IMR-90 (cell line): ENCODE results near the gene PPBP. TPM values are rescaled to one million over a fixed set of nuclear protein-coding genes. Genes with fewer than 3 reads are reported as not detected.

Experiments used
- ATAC-seq: fragments of 200-7000 bp; cut with Tn5 transposase; 2 replicates; pipeline ENCODE4 v1.9.1; 2020; ENCODE audit warnings: low read depth, mild to moderate bottlenecking, moderate library complexity
- BruUV-seq: library from RNA; stranded (reverse); fragments of 400-500 nt; replicated peaks from 2 replicates; lab custom pipeline; 2021; lab: Mats Ljungman, UMichigan
- CTCF ChIA-PET: fragments of 300-600 bp; formaldehyde crosslinking; extraction: SDS; loops from one replicate; lab custom pipeline; 2021; ENCODE audit warnings: antibody characterized with exemption; lab: Yijun Ruan, JAX
- POLR2A ChIA-PET: fragments of 300-600 bp; sonication (Branson Sonifier 250); formaldehyde crosslinking; loops from one replicate; lab custom pipeline; 2022; ENCODE audit warnings: antibody characterized with exemption; ENCODE audit not compliant: unreplicated experiment; lab: Charles Lee
- DNase-seq: peaks from one replicate; pipeline ENCODE4 v3.0.0; 2013
- H2AFZ ChIP-seq: replicated peaks from 2 replicates; pipeline ENCODE3; 2013; ENCODE audit warnings: low read length, mild to moderate bottlenecking; ENCODE audit not compliant: poor library complexity
- H2AK5ac ChIP-seq: 2 replicates; pipeline ENCODE4 v1.6.1; 2013; ENCODE audit warnings: low read depth, low read length, inconsistent platforms
- H2AK9ac ChIP-seq: replicated peaks from 2 replicates; pipeline ENCODE3; 2013; ENCODE audit warnings: mild to moderate bottlenecking, low read depth, low read length, moderate library complexity; ENCODE audit not compliant: poor library complexity
- H2BK120ac ChIP-seq: 2 replicates; pipeline ENCODE4 v1.6.1; 2013; ENCODE audit warnings: low read depth, low read length, inconsistent platforms
- H2BK15ac ChIP-seq: 3 replicates; pipeline ENCODE4 v1.6.1; 2013; ENCODE audit warnings: low read depth, low read length, inconsistent platforms
- H2BK20ac ChIP-seq: 2 replicates; pipeline ENCODE4 v1.6.1; 2013; ENCODE audit warnings: low read depth, mild to moderate bottlenecking, inconsistent platforms, low read length, moderate library complexity
- H2BK5ac ChIP-seq: 2 replicates; pipeline ENCODE4 v1.6.1; 2013; ENCODE audit warnings: mild to moderate bottlenecking, low read depth, low read length, inconsistent platforms; ENCODE audit not compliant: poor library complexity, severe bottlenecking
- H3K14ac ChIP-seq: replicated peaks from 2 replicates; pipeline ENCODE4 v1.6.1; 2013; ENCODE audit warnings: low read depth, low read length, inconsistent platforms
- H3K18ac ChIP-seq: 2 replicates; pipeline ENCODE4 v1.6.1; 2013; ENCODE audit warnings: low read depth, low read length, control low read depth
- H3K23ac ChIP-seq: 2 replicates; pipeline ENCODE4 v1.6.1; 2013; ENCODE audit warnings: low read depth, low read length, inconsistent platforms
- H3K27ac ChIP-seq: 2 replicates; pipeline ENCODE4 v1.5.1; 2013; ENCODE audit warnings: mild to moderate bottlenecking, control low read depth, low read length; ENCODE audit not compliant: insufficient read depth
- H3K27me3 ChIP-seq: 2 replicates; pipeline ENCODE4 v1.6.1; 2013; ENCODE audit warnings: low read length; ENCODE audit not compliant: control insufficient read depth, insufficient read depth
- H3K36me3 ChIP-seq: 2 replicates; pipeline ENCODE4 v1.6.1; 2013; ENCODE audit warnings: low read length, mixed read lengths; ENCODE audit not compliant: control insufficient read depth, insufficient read depth
- H3K4ac ChIP-seq: 2 replicates; pipeline ENCODE4 v1.6.1; 2013; ENCODE audit warnings: low read depth, low read length, inconsistent platforms
- H3K4me1 ChIP-seq: 2 replicates; pipeline ENCODE4 v1.6.1; 2013; ENCODE audit warnings: low read length, mixed read lengths; ENCODE audit not compliant: control insufficient read depth, insufficient read depth
- H3K4me2 ChIP-seq: 2 replicates; pipeline ENCODE4 v1.6.1; 2013; ENCODE audit warnings: low read depth, mild to moderate bottlenecking, control low read depth, low read length, moderate library complexity
- H3K4me3 ChIP-seq: 2 replicates; pipeline ENCODE4 v1.5.1; 2013; ENCODE audit warnings: low read depth, mild to moderate bottlenecking, control low read depth, low read length, moderate library complexity; ENCODE audit not compliant: insufficient read depth
- H3K56ac ChIP-seq: 2 replicates; pipeline ENCODE4 v1.6.1; 2013; ENCODE audit warnings: low read length, inconsistent platforms; ENCODE audit not compliant: insufficient read depth; ENCODE audit errors: extremely low read depth
- H3K79me1 ChIP-seq, 2 experiments: 2 replicates each; pipeline ENCODE4 v1.6.1; 2013; ENCODE audit warnings: low read length in 2 of 2, inconsistent platforms in 1 of 2, low read depth in 1 of 2
- H3K9ac ChIP-seq: 2 replicates; pipeline ENCODE4 v1.6.1; 2013; ENCODE audit warnings: low read depth, low read length, control low read depth
- H3K9me1 ChIP-seq: 2 replicates; pipeline ENCODE4 v1.6.1; 2013; ENCODE audit warnings: low read length, inconsistent platforms; ENCODE audit not compliant: insufficient read depth
- H3K9me3 ChIP-seq: 2 replicates; pipeline ENCODE4 v1.6.1; 2013; ENCODE audit warnings: low read length; ENCODE audit not compliant: control insufficient read depth, insufficient read depth
- H4K20me1 ChIP-seq: 2 replicates; pipeline ENCODE4 v1.6.1; 2013; ENCODE audit warnings: low read length, inconsistent platforms; ENCODE audit not compliant: insufficient read depth
- H4K5ac ChIP-seq: 2 replicates; pipeline ENCODE4 v1.6.1; 2013; ENCODE audit warnings: mild to moderate bottlenecking, low read depth, low read length, control low read depth
- H4K8ac ChIP-seq, 2 experiments: 2 replicates each; pipeline ENCODE4 v1.6.1; 2013; ENCODE audit warnings: low read depth in 2 of 2, low read length in 2 of 2, control low read depth in 1 of 2, inconsistent platforms in 1 of 2
- H4K91ac ChIP-seq: 2 replicates; pipeline ENCODE4 v1.6.1; 2013; ENCODE audit warnings: low read depth, low read length, inconsistent platforms; ENCODE audit not compliant: insufficient read depth
- MXI1 ChIP-seq: IDR thresholded peaks from 2 replicates; pipeline ENCODE4 v1.6.1; 2012; ENCODE audit warnings: low read depth, mild to moderate bottlenecking, low read length, moderate library complexity, borderline replicate concordance
- WGBS, 2 experiments: methylation state at CpG; one replicate each; pipeline versions ENCODE4 v1.1.5 to v1.1.7; 2013; ENCODE audit warnings: missing lambda C conversion rate in 2 of 2; ENCODE audit not compliant: insufficient read length in 1 of 2; ENCODE audit errors: extremely low coverage in 2 of 2; 5-methylcytosine and 5-hydroxymethylcytosine counted together
- dilution Hi-C: fragments of 300-500 bp; cut with HindIII; formaldehyde crosslinking; loops from one replicate; pipeline ENCODE4 v1.14.3; 2018; ENCODE audit warnings: low sequenced_read_pairs; ENCODE audit not compliant: unreplicated experiment
- in situ Hi-C: fragments of 300-500 bp; cut with MboI; formaldehyde crosslinking; loops from 3 replicates; pipeline ENCODE4 v1.14.3; 2019; ENCODE audit warnings: low sequenced_read_pairs, inconsistent platforms, mixed read lengths
- intact Hi-C: fragments of 100-400 bp; cut with micrococcal nuclease; formaldehyde crosslinking; loops from 2 replicates; pipeline ENCODE4 v1.10.0; 2022
- polyA plus RNA-seq, 3 experiments: library from polyadenylated mRNA; depleted of rRNA; stranded (reverse); fragments of >200 nt; gene quantifications; 2 replicates each; pipeline ENCODE4 v1.2.3, GENCODE V29; 2012; ENCODE audit warnings: low replicate concordance in 1 of 3
- total RNA-seq: library from RNA; depleted of rRNA; stranded (reverse); fragments of >200 nt; gene quantifications from 2 replicates; pipeline ENCODE4 v1.2.3, GENCODE V29; 2012

The PPBP gene
- total and polyA plus RNA-seq, 2 of the 4 experiments (the other 2 are of a cell fraction): not detected

GRCh38 chr4:74012130-74012529 is 24.1 kb upstream of the PPBP start:
- Histone ChIP-seq H2BK5ac (no peak overlapping the region), H3K4me1 (peaks cover 4% of the 10 kb centered on the region), H3K4me3 (no peak overlapping the region), H4K20me1 (no peaks in the 10 kb centered on the region), H3K27me3 (0 out of 2 replicates have a peak, but pooled peaks cover 2% of the 10 kb centered on the region), H3K27ac (no peak overlapping the region), H3K79me1 (no peaks in the 10 kb centered on the region), H3K4ac (no peak overlapping the region), H2AK5ac (no peak overlapping the region), H4K5ac (no peak overlapping the region), H3K18ac (no peak overlapping the region), H3K14ac (no peak overlapping the region), H3K9me1 (peaks cover 3% of the 10 kb centered on the region; the same call in 1 of the 2 replicates), H3K56ac (no peak overlapping the region), H3K36me3 (no peaks in the 10 kb centered on the region), H3K23ac (no peak overlapping the region), H2BK120ac (no peak overlapping the region), H2AFZ (no peak overlapping the region), H3K9me3 (no peaks in the 10 kb centered on the region; the same call in 1 of the 2 replicates), H2AK9ac (no peak overlapping the region), H2BK20ac (no peak overlapping the region), H3K4me2 (no peak overlapping the region), H3K9ac (no peak overlapping the region), H2BK15ac (no peak overlapping the region), H4K8ac (no peak overlapping the region), H4K91ac (no peak overlapping the region)
- ATAC-seq (no peak), DNase-seq (no peak)
- no TSS peak for BruUV-seq
- CTCF ChIA-PET: no interaction called here
- in situ Hi-C loops: no loop called here
- intact Hi-C loops: no loop called here
- no CpG with 5 or more reads among the region's 4 CpGs for WGBS, 2 experiments
- dilution Hi-C loops: no loop called here
- POLR2A ChIA-PET: no interaction called here
- no peak for TF ChIP-seq MXI1
